ENCODE data around the gene NRN1L. TPM values are rescaled to one million over a fixed set of nuclear protein-coding genes. Genes with fewer than 3 reads are reported as not detected.

NRN1L gene
- total RNA-seq, 1 donor from 2014 or later: not detected

DNA sequence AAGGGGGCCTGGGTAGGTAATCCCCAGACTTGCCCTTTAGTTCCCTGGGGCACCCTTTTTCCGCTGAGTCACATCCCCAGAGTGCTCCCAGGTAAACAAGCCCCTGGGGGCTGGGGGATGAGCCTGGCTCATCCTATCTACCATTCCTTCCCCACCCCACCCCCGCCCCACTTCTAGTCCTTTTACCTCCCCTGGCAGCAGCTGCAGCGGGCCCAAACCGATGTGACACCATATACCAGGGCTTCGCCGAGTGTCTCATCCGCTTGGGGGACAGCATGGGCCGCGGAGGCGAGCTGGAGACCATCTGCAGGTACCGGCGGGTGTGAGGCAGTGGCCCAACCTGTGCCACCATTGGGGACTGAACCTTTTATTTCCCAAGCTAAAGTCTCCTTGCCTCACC, 860 bp downstream of the NRN1L start:
- H3K27ac ChIP-seq: peak overlapping the region; percentile 67 to 75
- intact Hi-C loops (cut with DNase I): no loop called here

DNA sequence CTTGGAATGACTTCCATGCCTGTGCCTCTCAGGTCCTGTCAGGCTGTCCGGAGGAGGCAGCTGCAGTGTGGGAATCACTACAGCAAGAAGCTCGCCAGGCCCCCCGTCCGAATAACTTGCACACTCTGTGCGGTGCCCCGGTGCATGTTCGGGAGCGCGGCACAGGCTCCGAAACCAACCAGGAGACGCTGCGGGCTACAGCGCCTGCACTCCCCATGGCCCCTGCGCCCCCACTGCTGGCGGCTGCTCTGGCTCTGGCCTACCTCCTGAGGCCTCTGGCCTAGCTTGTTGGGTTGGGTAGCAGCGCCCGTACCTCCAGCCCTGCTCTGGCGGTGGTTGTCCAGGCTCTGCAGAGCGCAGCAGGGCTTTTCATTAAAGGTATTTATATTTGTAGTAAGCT, 1.3 kb downstream of the NRN1L start:
- no peak for DNase-seq (ENCODE audit: low spot score in 2 of 2)
- no peak for TF ChIP-seq CTCF (IDR thresholded peaks at IDR 0.05)
- peaks cover 30 to 39% of the 10 kb centered on the region in 2 donors for H3K36me3 ChIP-seq
- H3K27me3 ChIP-seq: no peaks in the 10 kb centered on the region
- H3K27ac ChIP-seq: peak overlapping the region in 1 of 2 donors; percentile 67
- intact Hi-C loops (cut with DNase I): no loop called here
- H3K9me3 ChIP-seq: no peaks in the 10 kb centered on the region
- H3K4me1 ChIP-seq: peaks cover 6 to 13% of the 10 kb centered on the region in 2 donors
- no peak overlapping the region for H3K4me3 ChIP-seq

More for the DNA sequence above, 860 bp downstream of the NRN1L start:
- peaks cover 6 to 13% of the 10 kb centered on the region in 2 donors for H3K4me1 ChIP-seq
- H3K9me3 ChIP-seq: no peaks in the 10 kb centered on the region
- H3K36me3 ChIP-seq: peaks cover 35 to 44% of the 10 kb centered on the region in 2 donors
- H3K27me3 ChIP-seq: no peaks in the 10 kb centered on the region
- no peak for DNase-seq (ENCODE audit: low spot score in 2 of 2)
- no peak for TF ChIP-seq CTCF (IDR thresholded peaks at IDR 0.05)
- H3K4me3 ChIP-seq: no peak overlapping the region

DNA sequence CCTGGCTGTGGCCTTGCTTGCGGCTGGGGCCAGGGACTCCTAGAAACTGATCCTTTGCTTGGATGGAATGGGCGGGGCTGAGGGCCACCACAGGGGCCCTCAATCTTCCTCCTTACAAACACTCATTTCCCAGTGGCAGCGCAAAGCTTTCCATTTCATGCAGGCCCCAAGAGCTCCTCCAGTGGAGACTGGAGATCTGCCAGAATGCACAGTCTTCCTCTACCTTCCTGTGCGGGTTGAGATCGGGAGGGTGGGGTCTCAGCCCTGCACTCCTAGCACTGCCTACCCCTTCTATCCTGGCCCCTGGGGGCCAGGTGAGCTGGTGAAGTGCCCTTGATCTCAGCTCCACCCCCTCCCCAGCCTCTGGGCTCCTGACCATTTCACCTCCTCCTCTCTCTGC, 1.7 kb downstream of the NRN1L start:
- Histone ChIP-seq H3K27ac (no peak overlapping the region), H3K4me1 (peaks cover 6 to 13% of the 10 kb centered on the region in 2 donors), H3K27me3 (no peaks in the 10 kb centered on the region), H3K9me3 (no peaks in the 10 kb centered on the region), H3K4me3 (no peak overlapping the region), H3K36me3 (peaks cover 26 to 35% of the 10 kb centered on the region in 2 donors)
- no peak for DNase-seq (ENCODE audit: low spot score in 2 of 2)
- intact Hi-C loops (cut with DNase I): no loop called here
- TF ChIP-seq CTCF (IDR thresholded peaks at IDR 0.05): no peak

GRCh38 chr16:67888331-67888730, 3.6 kb downstream of the NRN1L start:
- no peaks in the 10 kb centered on the region for H3K9me3 ChIP-seq
- no peak for TF ChIP-seq CTCF (IDR thresholded peaks at IDR 0.05)
- intact Hi-C loops (cut with DNase I): no loop called here

DNA sequence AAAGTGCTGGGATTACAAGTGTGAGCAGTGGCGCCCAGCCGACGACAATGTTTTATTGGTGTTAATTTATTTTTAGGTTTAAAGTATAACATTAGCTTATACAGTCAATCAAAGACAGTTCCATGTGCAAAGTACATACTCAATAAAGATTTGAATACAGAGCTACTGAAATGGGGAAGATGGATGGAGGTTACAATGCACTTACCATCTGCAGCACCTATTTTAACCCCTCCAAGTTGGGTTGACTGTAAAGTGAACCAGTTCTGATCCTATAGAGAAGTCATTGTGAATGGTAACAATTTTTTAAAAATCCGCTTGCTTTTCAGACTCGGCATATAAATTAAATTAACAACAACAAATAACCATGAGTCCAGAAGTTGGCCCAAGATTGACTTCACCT, 7.7 kb downstream of the NRN1L start:
- DNase-seq (ENCODE audit: low spot score in 2 of 2): no peak
- Histone ChIP-seq H3K27ac (no peak overlapping the region), H3K27me3 (no peaks in the 10 kb centered on the region), H3K4me1 (peaks cover 15 to 35% of the 10 kb centered on the region in 2 donors), H3K36me3 (no peaks in the 10 kb centered on the region), H3K9me3 (no peaks in the 10 kb centered on the region), H3K4me3 (peak overlapping the region; percentile 99 to 100)
- TF ChIP-seq CTCF (IDR thresholded peaks at IDR 0.05): no peak
- intact Hi-C loops (cut with DNase I): loop anchor here (2.0 kb wide), 1 partner anchor 46 kb away; the partner anchor contains the start of genes CENPT and NUTF2

More at GRCh38 chr16:67888331-67888730, 3.6 kb downstream of the NRN1L start:
- Histone ChIP-seq H3K27me3 (no peaks in the 10 kb centered on the region), H3K36me3 (peaks cover 7 to 16% of the 10 kb centered on the region in 2 donors), H3K4me1 (peaks cover 7 to 13% of the 10 kb centered on the region in 2 donors), H3K27ac (no peak overlapping the region), H3K4me3 (no peak overlapping the region)
- DNase-seq (ENCODE audit: low spot score in 2 of 2): no peak

Data from ascending aorta (tissue), 2 donors.